GM23338 (cell line): Measurements from ENCODE around the gene CLDN11. TPM values are rescaled to one million over a fixed set of nuclear protein-coding genes. Genes with fewer than 3 reads are reported as not detected.

Source experiments
- ATAC-seq: fragments of 200-7000 bp; cut with Tn5 transposase; 3 replicates; pipeline ENCODE4 v1.9.1; 2020
- DNase-seq: peaks from one replicate; pipeline ENCODE4 v3.0.0-alpha.2; 2015; ENCODE audit warnings: low spot score
- H2AFZ ChIP-seq: fragments of 200-600 bp; sonication (generic); 2 replicates; pipeline ENCODE4 v1.8.0; 2016; ENCODE audit warnings: antibody characterized with exemption, mild to moderate bottlenecking, moderate library complexity
- H3F3A ChIP-seq: fragments of 200-600 bp; sonication (generic); replicated peaks from 2 replicates; pipeline ENCODE4 v1.8.0; 2017; ENCODE audit warnings: antibody characterized with exemption, mixed run types, low read depth
- H3K27ac ChIP-seq: fragments of 200-600 bp; sonication (generic); 2 replicates; pipeline ENCODE4 v1.6.1; 2016; ENCODE audit warnings: low read depth
- H3K27me3 ChIP-seq: fragments of 200-600 bp; sonication (generic); 2 replicates; pipeline ENCODE4 v1.8.0; 2016; ENCODE audit warnings: mild to moderate bottlenecking, mixed run types, moderate library complexity; ENCODE audit not compliant: insufficient read depth
- H3K36me3 ChIP-seq: fragments of 200-600 bp; sonication (generic); 2 replicates; pipeline ENCODE4 v1.8.0; 2016; ENCODE audit warnings: mild to moderate bottlenecking; ENCODE audit not compliant: insufficient read depth
- H3K4me1 ChIP-seq: fragments of 200-600 bp; sonication (generic); 2 replicates; pipeline ENCODE4 v1.8.0; 2016; ENCODE audit warnings: mild to moderate bottlenecking, moderate library complexity; ENCODE audit not compliant: insufficient read depth
- H3K4me2 ChIP-seq: fragments of 200-600 bp; sonication (generic); 2 replicates; pipeline ENCODE4 v1.7.1; 2017; ENCODE audit warnings: mixed run types
- H3K4me3 ChIP-seq: fragments of 200-600 bp; sonication (generic); 2 replicates; pipeline ENCODE4 v1.6.1; 2016; ENCODE audit warnings: mixed run types
- H3K79me2 ChIP-seq: fragments of 200-600 bp; sonication (generic); replicated peaks from 2 replicates; pipeline ENCODE4 v1.8.0; 2017; ENCODE audit warnings: mild to moderate bottlenecking; ENCODE audit not compliant: insufficient read depth
- H3K9me2 ChIP-seq: fragments of 200-600 bp; sonication (generic); 2 replicates; pipeline ENCODE4 v1.8.0; 2017; ENCODE audit not compliant: insufficient read depth
- H4K20me1 ChIP-seq: fragments of 200-600 bp; sonication (generic); replicated peaks from 2 replicates; pipeline ENCODE4 v1.8.0; 2017; ENCODE audit warnings: mild to moderate bottlenecking; ENCODE audit not compliant: insufficient read depth
- H3K27ac Mint-ChIP-seq: 2 replicates; pipeline ENCODE4 v1.8.0; 2020; ENCODE audit warnings: inconsistent platforms, mild to moderate bottlenecking, moderate library complexity, mixed read lengths
- H3K27me3 Mint-ChIP-seq: 3 replicates; pipeline ENCODE4 v1.8.0; 2022; ENCODE audit warnings: low read depth, mild to moderate bottlenecking, moderate library complexity, mixed read lengths, inconsistent platforms; ENCODE audit not compliant: insufficient read depth, poor library complexity
- H3K36me3 Mint-ChIP-seq: 3 replicates; pipeline ENCODE4 v1.8.0; 2021; ENCODE audit warnings: low read depth, mild to moderate bottlenecking, inconsistent platforms, moderate library complexity, mixed read lengths
- H3K4me1 Mint-ChIP-seq: 3 replicates; pipeline ENCODE4 v1.8.0; 2020; ENCODE audit warnings: mild to moderate bottlenecking, inconsistent platforms, mixed read lengths
- H3K4me3 Mint-ChIP-seq: 3 replicates; pipeline ENCODE4 v1.8.0; 2021; ENCODE audit warnings: moderate library complexity, mild to moderate bottlenecking, inconsistent platforms, mixed read lengths
- H3K9me3 Mint-ChIP-seq: 3 replicates; pipeline ENCODE4 v1.8.0; 2020; ENCODE audit warnings: moderate library complexity, mild to moderate bottlenecking, inconsistent platforms, mixed read lengths
- CREB1 ChIP-seq: fragments of 250-450 bp; sonication (Bioruptor Pico); IDR thresholded peaks from 2 replicates; pipeline ENCODE4 v1.5.0; 2020; ENCODE audit warnings: low read depth, mild to moderate bottlenecking, moderate library complexity
- CTCF ChIP-seq, 2 experiments: fragments of 200-600 bp in 1 of 2; sonication (generic) in 1 of 2; conservative IDR thresholded peaks; 2 replicates each; pipeline versions ENCODE4 v1.5.1 to v1.6.1; 2016 to 2017; ENCODE audit warnings: antibody characterized with exemption in 2 of 2, low read depth in 2 of 2, mild to moderate bottlenecking in 2 of 2, moderate library complexity in 1 of 2
- EZH2 ChIP-seq: fragments of 200-600 bp; sonication (generic); IDR thresholded peaks from one replicate; pipeline ENCODE4 v1.8.0; 2017; ENCODE audit warnings: antibody characterized with exemption, mild to moderate bottlenecking, low read depth; ENCODE audit not compliant: unreplicated experiment
- EZH2phosphoT487 ChIP-seq: fragments of 200-600 bp; sonication (generic); IDR thresholded peaks from one replicate; pipeline ENCODE4 v1.8.1; 2018; ENCODE audit warnings: antibody characterized with exemption; ENCODE audit not compliant: unreplicated experiment
- JUNB ChIP-seq: IDR thresholded peaks from one replicate; pipeline ENCODE4 v1.6.1; 2016; ENCODE audit warnings: antibody characterized with exemption; ENCODE audit not compliant: unreplicated experiment
- NANOG ChIP-seq: IDR thresholded peaks from 2 replicates; pipeline ENCODE4 v1.6.1; 2016; ENCODE audit warnings: antibody characterized with exemption, borderline replicate concordance
- POLR2AphosphoS5 ChIP-seq: IDR thresholded peaks from 2 replicates; pipeline ENCODE4 v1.6.1; 2016; ENCODE audit warnings: antibody characterized with exemption, low read depth
- REST ChIP-seq: IDR thresholded peaks from one replicate; pipeline ENCODE4 v1.6.1; 2018; ENCODE audit warnings: antibody characterized with exemption; ENCODE audit not compliant: unreplicated experiment
- STAT1 ChIP-seq: IDR thresholded peaks from one replicate; pipeline ENCODE4 v1.6.1; 2016; ENCODE audit warnings: antibody characterized with exemption; ENCODE audit not compliant: unreplicated experiment
- ZNF114 ChIP-seq: fragments of 250-450 bp; sonication (Bioruptor Pico); IDR thresholded peaks from 2 replicates; pipeline ENCODE4 v1.5.0; 2020; ENCODE audit warnings: mild to moderate bottlenecking, moderate library complexity
- ZNF331 ChIP-seq: fragments of 250-450 bp; sonication (Bioruptor Pico); IDR thresholded peaks from 2 replicates; pipeline ENCODE4 v1.5.0; 2020; ENCODE audit warnings: low read depth, mild to moderate bottlenecking, moderate library complexity
- polyA plus RNA-seq: library from polyadenylated mRNA; unstranded; fragments of >200 nt; fragmentation: Nextera tagmentation; extraction: Ambion mirVana; gene quantifications from 2 replicates; pipeline ENCODE4 v1.2.1, GENCODE V29; 2016
- total RNA-seq: library from RNA; depleted of rRNA; stranded (reverse); fragments of >200 nt; shearing (Covaris generic); gene quantifications from 2 replicates; pipeline ENCODE4 v1.2.3, GENCODE V29; 2014
- TF ChIP-seq, protein P1 (sequence below): fragments of 250-450 bp; sonication (Bioruptor Pico); IDR thresholded peaks from 2 replicates; pipeline ENCODE4 v1.5.0; 2020; ENCODE audit warnings: mild to moderate bottlenecking, moderate library complexity
- TF ChIP-seq, protein P2 (sequence below): IDR thresholded peaks from 2 replicates; pipeline ENCODE4 v1.6.1; 2016; ENCODE audit warnings: antibody characterized with exemption

Gene CLDN11
- total and polyA plus RNA-seq, 2 experiments from 2014 or later: 5.2 to 8.3 TPM

- Histone ChIP-seq H3K4me2 (no peak overlapping the region), H3K27ac (no peak overlapping the region), H2AFZ (no peak overlapping the region), H3K79me2 (no peaks in the 10 kb centered on the region), H3K36me3 (no peaks in the 10 kb centered on the region), H4K20me1 (no peaks in the 10 kb centered on the region), H3K27me3 (no peaks in the 10 kb centered on the region), H3K4me1 (0 out of 2 replicates have a peak, but pooled peaks cover 6% of the 10 kb centered on the region), H3K9me2 (peaks cover 12% of the 10 kb centered on the region; the same call in 1 of the 2 replicates), H3F3A (no peaks in the 10 kb centered on the region), H3K4me3 (no peak overlapping the region)
- Mint-ChIP-seq H3K27me3 (peaks cover 3% of the 10 kb centered on the region), H3K4me1 (peaks cover 9% of the 10 kb centered on the region; the same call in 2 of the 3 replicates), H3K27ac (no peak overlapping the region), H3K4me3 (no peak overlapping the region), H3K9me3 (no peaks in the 10 kb centered on the region), H3K36me3 (no peaks in the 10 kb centered on the region)
- no peak for DNase-seq
- TF ChIP-seq JUNB (no peak), REST (no peak), STAT1 (no peak), POLR2AphosphoS5 (no peak), CTCF (conservative IDR thresholded peaks at IDR 0.05; ENCODE audit: low read depth in 2 of 2) (no peak), ZNF114 (CRISPR knock-in tag) (no peak), EZH2 (no peak), NANOG (no peak), EZH2phosphoT487 (no peak), CREB1 (no peak), ZNF331 (CRISPR knock-in tag) (no peak)
- TF ChIP-seq, protein P1, sequence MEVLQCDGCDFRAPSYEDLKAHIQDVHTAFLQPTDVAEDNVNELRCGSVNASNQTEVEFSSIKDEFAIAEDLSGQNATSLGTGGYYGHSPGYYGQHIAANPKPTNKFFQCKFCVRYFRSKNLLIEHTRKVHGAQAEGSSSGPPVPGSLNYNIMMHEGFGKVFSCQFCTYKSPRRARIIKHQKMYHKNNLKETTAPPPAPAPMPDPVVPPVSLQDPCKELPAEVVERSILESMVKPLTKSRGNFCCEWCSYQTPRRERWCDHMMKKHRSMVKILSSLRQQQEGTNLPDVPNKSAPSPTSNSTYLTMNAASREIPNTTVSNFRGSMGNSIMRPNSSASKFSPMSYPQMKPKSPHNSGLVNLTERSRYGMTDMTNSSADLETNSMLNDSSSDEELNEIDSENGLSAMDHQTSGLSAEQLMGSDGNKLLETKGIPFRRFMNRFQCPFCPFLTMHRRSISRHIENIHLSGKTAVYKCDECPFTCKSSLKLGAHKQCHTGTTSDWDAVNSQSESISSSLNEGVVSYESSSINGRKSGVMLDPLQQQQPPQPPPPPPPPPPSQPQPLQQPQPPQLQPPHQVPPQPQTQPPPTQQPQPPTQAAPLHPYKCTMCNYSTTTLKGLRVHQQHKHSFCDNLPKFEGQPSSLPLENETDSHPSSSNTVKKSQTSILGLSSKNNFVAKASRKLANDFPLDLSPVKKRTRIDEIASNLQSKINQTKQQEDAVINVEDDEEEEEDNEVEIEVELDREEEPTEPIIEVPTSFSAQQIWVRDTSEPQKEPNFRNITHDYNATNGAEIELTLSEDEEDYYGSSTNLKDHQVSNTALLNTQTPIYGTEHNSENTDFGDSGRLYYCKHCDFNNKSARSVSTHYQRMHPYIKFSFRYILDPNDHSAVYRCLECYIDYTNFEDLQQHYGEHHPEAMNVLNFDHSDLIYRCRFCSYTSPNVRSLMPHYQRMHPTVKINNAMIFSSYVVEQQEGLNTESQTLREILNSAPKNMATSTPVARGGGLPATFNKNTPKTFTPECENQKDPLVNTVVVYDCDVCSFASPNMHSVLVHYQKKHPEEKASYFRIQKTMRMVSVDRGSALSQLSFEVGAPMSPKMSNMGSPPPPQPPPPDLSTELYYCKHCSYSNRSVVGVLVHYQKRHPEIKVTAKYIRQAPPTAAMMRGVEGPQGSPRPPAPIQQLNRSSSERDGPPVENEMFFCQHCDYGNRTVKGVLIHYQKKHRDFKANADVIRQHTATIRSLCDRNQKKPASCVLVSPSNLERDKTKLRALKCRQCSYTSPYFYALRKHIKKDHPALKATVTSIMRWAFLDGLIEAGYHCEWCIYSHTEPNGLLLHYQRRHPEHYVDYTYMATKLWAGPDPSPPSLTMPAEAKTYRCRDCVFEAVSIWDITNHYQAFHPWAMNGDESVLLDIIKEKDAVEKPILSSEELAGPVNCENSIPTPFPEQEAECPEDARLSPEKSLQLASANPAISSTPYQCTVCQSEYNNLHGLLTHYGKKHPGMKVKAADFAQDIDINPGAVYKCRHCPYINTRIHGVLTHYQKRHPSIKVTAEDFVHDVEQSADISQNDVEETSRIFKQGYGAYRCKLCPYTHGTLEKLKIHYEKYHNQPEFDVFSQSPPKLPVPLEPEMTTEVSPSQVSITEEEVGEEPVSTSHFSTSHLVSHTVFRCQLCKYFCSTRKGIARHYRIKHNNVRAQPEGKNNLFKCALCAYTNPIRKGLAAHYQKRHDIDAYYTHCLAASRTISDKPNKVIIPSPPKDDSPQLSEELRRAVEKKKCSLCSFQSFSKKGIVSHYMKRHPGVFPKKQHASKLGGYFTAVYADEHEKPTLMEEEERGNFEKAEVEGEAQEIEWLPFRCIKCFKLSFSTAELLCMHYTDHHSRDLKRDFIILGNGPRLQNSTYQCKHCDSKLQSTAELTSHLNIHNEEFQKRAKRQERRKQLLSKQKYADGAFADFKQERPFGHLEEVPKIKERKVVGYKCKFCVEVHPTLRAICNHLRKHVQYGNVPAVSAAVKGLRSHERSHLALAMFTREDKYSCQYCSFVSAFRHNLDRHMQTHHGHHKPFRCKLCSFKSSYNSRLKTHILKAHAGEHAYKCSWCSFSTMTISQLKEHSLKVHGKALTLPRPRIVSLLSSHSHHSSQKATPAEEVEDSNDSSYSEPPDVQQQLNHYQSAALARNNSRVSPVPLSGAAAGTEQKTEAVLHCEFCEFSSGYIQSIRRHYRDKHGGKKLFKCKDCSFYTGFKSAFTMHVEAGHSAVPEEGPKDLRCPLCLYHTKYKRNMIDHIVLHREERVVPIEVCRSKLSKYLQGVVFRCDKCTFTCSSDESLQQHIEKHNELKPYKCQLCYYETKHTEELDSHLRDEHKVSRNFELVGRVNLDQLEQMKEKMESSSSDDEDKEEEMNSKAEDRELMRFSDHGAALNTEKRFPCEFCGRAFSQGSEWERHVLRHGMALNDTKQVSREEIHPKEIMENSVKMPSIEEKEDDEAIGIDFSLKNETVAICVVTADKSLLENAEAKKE (CRISPR knock-in tag): no peak
- TF ChIP-seq, protein P2, sequence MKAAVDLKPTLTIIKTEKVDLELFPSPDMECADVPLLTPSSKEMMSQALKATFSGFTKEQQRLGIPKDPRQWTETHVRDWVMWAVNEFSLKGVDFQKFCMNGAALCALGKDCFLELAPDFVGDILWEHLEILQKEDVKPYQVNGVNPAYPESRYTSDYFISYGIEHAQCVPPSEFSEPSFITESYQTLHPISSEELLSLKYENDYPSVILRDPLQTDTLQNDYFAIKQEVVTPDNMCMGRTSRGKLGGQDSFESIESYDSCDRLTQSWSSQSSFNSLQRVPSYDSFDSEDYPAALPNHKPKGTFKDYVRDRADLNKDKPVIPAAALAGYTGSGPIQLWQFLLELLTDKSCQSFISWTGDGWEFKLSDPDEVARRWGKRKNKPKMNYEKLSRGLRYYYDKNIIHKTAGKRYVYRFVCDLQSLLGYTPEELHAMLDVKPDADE: no peak
- no peak for ATAC-seq
Measured at GRCh38 chr3:170440344-170440743, 21.7 kb downstream of the CLDN11 start.
